Pancreas (tissue), 10 donors: ENCODE measurements around the gene PGAM4. TPM values are rescaled to one million over a fixed set of nuclear protein-coding genes. Genes with fewer than 3 reads are reported as not detected.

Experiments
- ATAC-seq, 4 donors: fragments of 200-7000 bp; cut with Tn5 transposase; one replicate each; pipeline versions ENCODE4 v1.8.0 to v1.9.1; 2020; ENCODE audit warnings: mild to moderate bottlenecking in 4 of 4, moderate library complexity in 4 of 4
- DNase-seq, 6 donors: peaks; one replicate each; pipeline ENCODE4 v3.0.0-alpha.2; 2020
- FAIRE-seq: peaks from 2 replicates; lab custom pipeline; 2012; peaks lifted over from hg19 to GRCh38; lab: Jason Lieb, UNC
- H3K27ac ChIP-seq, 4 donors: fragments of 200-600 bp; sonication (generic); 1 replicate in 3 of 4; 2 replicates in 1 of 4; pipeline versions ENCODE4 v1.5.0 to v1.8.0; 2020
- H3K27me3 ChIP-seq, 4 donors: fragments of 200-600 bp; one replicate each; pipeline ENCODE4 v1.8.0; 2021
- H3K36me3 ChIP-seq, 3 donors: fragments of 200-600 bp; sonication (generic) in 1 of 3; one replicate each; pipeline versions ENCODE4 v1.5.0 to v1.8.0; 2020 to 2021
- H3K4me1 ChIP-seq, 3 donors: fragments of 200-600 bp; one replicate each; pipeline ENCODE4 v1.8.0; 2021
- H3K4me3 ChIP-seq, 4 donors: fragments of 200-600 bp; sonication (generic) in 2 of 4; one replicate each; pipeline versions ENCODE4 v1.5.0 to v1.8.0; 2020 to 2021
- H3K9me3 ChIP-seq, 4 donors: fragments of 200-600 bp; one replicate each; pipeline ENCODE4 v1.8.0; 2021
- WGBS, 2 donors: extraction: QIAGEN DNeasy Blood & Tissue Kit; methylation state at CpG; one replicate each; pipeline ENCODE4 v1.1.7; 2013; 5-methylcytosine and 5-hydroxymethylcytosine counted together
- intact Hi-C, 3 donors: fragments of 100-400 bp; cut with DNase I; formaldehyde crosslinking; loops; one replicate each; pipeline versions ENCODE4 v1.11.1 to v1.14.2; 2022
- polyA plus RNA-seq, 2 donors: library from polyadenylated mRNA; stranded (reverse); fragments of 200-250 nt; gene quantifications; one replicate each; pipeline ENCODE4 v1.2.3, GENCODE V29; 2013
- total RNA-seq, 6 donors: library from RNA; stranded (reverse); fragmentation: NEBNext Ultra II Directional in 4 of 6; extraction: Animal tissue kit (Norgen Biotek cat#: 25700) in 4 of 6; gene quantifications; one replicate each; pipeline versions ENCODE4 v1.2.1 to v1.2.4, GENCODE V29; 2021 to 2023
- TF ChIP-seq, protein P1 (sequence below), 4 donors: fragments of 200-600 bp; sonication (generic) in 3 of 4; IDR thresholded peaks; one replicate each; pipeline versions ENCODE4 v1.5.0 to v1.8.0; 2021; ENCODE audit warnings: antibody characterized with exemption in 4 of 4
- donor health status: healthy with polysubstance abuse.
- donor health status: DM: no; HTN: no; CAD: no; lungs with moderate emphysema.
- donor health status: DM: no; HTN: no; CAD: no.
- donor health status: control.
- donor health status: control.
- donor health status: Bipolar disorder and iron deficiency.
- donor health status: DM: yes; HTN: yes; CAD: no.
- donor health status: DM: no; HTN: no; CAD: no.
- donor health status: DM: no; HTN: no; CAD: no.
- donor health status: DM: yes; HTN: yes; CAD: no.

The PGAM4 gene
- total and polyA plus RNA-seq, 8 donors: not detected

DNA sequence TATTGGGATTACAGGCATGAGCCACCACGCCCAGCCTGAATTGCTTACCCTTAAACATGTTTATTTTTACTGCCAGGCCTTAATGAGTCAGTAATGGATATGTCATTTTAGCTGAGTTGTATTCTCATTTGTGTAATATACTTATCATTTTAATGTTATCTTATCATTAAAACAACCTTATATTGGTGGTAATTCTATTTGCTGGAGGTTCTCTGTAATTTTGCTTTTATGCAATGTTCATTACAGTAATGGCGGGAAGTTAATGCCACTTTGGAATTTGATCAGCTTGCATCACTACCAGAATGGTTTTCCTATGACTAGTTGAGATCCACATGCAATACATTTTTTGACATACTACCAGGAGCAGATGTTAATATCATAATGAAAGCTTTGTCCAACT, 6.3 kb upstream of the PGAM4 start:
- 66 to 94% methylated on average over 2 of the region's 2 CpGs for WGBS, 2 donors

DNA sequence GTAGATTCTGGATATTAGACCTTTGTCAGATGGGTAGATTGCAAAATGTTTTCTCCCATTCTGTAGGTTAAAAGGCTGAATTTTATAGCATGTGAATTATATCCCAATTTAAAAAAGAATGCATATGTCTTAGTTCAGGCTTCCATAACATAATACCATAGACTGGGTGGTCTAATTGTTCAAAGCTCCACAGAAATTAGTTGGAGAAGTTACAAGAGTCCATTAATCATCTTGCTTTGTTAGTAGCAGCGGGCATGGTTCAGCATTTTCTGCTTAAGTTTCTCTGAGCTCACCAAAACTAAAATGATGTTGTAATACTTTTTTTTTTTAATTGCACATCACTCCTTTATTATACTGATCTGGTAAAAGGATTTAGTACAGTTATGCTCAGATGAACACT, 1.8 kb downstream of the PGAM4 start:
- Histone ChIP-seq H3K4me3 (no peak overlapping the region), H3K27me3 (no peaks in the 10 kb centered on the region), H3K27ac (no peak overlapping the region), H3K9me3 (no peaks in the 10 kb centered on the region), H3K36me3 (no peaks in the 10 kb centered on the region), H3K4me1 (no peaks in the 10 kb centered on the region)
- no peak for ATAC-seq
- intact Hi-C loops: no loop called here
- no peak for DNase-seq
- WGBS, 2 donors: 66 to 94% methylated on average over 1 of the region's 1 CpG
- TF ChIP-seq, protein P1, sequence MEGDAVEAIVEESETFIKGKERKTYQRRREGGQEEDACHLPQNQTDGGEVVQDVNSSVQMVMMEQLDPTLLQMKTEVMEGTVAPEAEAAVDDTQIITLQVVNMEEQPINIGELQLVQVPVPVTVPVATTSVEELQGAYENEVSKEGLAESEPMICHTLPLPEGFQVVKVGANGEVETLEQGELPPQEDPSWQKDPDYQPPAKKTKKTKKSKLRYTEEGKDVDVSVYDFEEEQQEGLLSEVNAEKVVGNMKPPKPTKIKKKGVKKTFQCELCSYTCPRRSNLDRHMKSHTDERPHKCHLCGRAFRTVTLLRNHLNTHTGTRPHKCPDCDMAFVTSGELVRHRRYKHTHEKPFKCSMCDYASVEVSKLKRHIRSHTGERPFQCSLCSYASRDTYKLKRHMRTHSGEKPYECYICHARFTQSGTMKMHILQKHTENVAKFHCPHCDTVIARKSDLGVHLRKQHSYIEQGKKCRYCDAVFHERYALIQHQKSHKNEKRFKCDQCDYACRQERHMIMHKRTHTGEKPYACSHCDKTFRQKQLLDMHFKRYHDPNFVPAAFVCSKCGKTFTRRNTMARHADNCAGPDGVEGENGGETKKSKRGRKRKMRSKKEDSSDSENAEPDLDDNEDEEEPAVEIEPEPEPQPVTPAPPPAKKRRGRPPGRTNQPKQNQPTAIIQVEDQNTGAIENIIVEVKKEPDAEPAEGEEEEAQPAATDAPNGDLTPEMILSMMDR (IDR thresholded peaks at IDR 0.05): no peak
- FAIRE-seq: no peak

More for the DNA sequence above, 6.3 kb upstream of the PGAM4 start:
- no peak overlapping the region for H3K4me3 ChIP-seq
- DNase-seq: no peak
- H3K9me3 ChIP-seq: no peaks in the 10 kb centered on the region
- intact Hi-C loops: no loop called here
- no peaks in the 10 kb centered on the region for H3K4me1 ChIP-seq
- FAIRE-seq: no peak
- TF ChIP-seq, protein P1 (IDR thresholded peaks at IDR 0.05): no peak
- ATAC-seq: no peak
- H3K27me3 ChIP-seq: peaks cover 0 to 4% (median 0%) of the 10 kb centered on the region in 4 donors
- H3K27ac ChIP-seq: no peak overlapping the region
- no peaks in the 10 kb centered on the region for H3K36me3 ChIP-seq

DNA sequence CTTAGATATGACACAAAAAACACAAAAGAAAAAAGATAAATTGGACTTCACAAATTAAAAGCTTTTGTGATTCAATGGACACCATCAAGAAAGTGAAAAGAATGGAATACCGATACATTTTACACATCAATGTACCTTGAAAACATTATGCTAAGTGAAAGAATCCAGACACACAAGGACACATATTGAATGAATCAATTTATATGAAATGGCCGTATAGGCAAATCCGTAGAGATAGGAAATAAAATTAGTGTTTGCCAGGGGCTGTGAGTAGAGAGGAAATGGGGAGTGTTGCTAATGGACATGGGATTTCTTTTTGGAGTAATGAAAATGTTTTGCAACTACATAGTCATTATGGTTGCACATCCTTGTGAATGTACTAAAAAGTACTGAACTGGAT, 3.1 kb downstream of the PGAM4 start:
- no peak for DNase-seq
- Histone ChIP-seq H3K4me1 (no peaks in the 10 kb centered on the region), H3K4me3 (no peak overlapping the region), H3K9me3 (no peaks in the 10 kb centered on the region), H3K27me3 (no peaks in the 10 kb centered on the region), H3K36me3 (no peaks in the 10 kb centered on the region), H3K27ac (no peak overlapping the region)
- ATAC-seq: no peak
- no peak for FAIRE-seq
- intact Hi-C loops: no loop called here
- 90 to 97% methylated on average over 3 of the region's 3 CpGs for WGBS, 2 donors
- TF ChIP-seq, protein P1 (IDR thresholded peaks at IDR 0.05): no peak

DNA sequence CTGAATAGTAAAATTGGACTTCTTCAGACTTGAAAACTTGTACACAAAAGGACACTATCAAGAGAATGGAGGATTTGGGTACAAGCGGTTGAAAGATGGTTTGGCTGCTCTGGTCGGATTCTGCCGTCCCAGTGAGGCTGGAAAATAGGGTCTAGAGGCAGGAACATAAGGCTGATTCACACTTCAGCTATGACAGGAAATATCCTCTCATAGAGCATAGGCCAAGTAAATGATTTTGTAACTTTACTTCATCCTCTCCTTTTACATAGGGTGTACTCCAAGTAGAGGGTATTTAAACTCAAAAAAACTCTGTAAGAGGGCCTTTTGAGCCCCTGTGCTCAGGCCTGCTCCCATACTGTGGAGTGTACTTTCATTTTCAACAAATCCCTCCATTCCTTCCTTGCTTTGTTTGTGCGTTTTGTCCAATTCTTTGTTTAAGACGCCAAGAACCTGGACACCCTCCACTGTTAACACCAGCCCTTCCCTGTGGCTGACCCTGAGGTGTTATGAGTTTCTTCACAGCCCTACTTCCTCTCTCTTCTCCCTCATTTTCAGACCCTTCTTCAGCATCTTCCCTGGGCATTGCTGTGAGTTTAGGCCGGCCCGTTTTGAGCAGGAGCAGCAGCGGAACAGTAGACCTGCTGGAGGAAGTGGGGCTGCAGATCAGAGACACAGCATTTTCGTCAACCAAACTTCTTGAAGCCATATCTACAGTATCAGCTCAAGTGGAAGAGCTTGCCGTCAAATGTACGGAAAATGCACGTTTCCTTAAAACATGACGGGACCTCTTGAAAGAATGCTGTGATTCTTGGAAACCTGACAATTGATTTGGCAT, 7.2 kb downstream of the PGAM4 start:
- DNase-seq (no peak), ATAC-seq (no peak), FAIRE-seq (no peak)
- H3K27ac ChIP-seq: no peak overlapping the region
- H3K9me3 ChIP-seq: no peaks in the 10 kb centered on the region
- 71 to 87% methylated on average over 13 of the region's 13 CpGs for WGBS, 2 donors
- no peak overlapping the region for H3K4me3 ChIP-seq
- TF ChIP-seq, protein P1 (IDR thresholded peaks at IDR 0.05): no peak
- H3K4me1 ChIP-seq: no peaks in the 10 kb centered on the region
- intact Hi-C loops: no loop called here
- no peaks in the 10 kb centered on the region for H3K36me3 ChIP-seq
- H3K27me3 ChIP-seq: no peaks in the 10 kb centered on the region

DNA sequence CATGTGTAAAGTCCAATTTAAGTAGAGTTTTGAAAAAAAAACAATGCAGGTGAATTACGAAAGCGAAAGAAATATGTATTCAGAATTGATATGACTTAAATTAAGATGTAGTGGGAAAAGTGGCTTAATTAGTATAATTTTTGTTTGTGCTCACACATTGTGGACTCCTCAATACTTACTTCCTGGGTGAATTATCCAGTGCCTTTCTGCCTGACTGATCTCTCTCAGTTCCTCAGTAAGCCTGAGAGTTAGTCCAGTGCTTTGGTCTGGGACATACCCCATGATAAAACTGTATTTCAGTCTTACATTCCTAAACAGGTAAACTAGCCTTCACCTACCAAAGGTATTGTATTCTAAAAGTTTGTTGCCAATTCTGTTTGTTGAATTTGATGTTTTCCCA, 8.4 kb downstream of the PGAM4 start:
- WGBS, 2 donors: 89 to 91% methylated on average over 2 of the region's 2 CpGs
- Histone ChIP-seq H3K36me3 (no peaks in the 10 kb centered on the region), H3K9me3 (no peaks in the 10 kb centered on the region), H3K27me3 (no peaks in the 10 kb centered on the region), H3K27ac (no peak overlapping the region), H3K4me1 (no peaks in the 10 kb centered on the region), H3K4me3 (no peak overlapping the region)
- intact Hi-C loops: no loop called here
- FAIRE-seq: peak; percentile 89
- DNase-seq: no peak
- TF ChIP-seq, protein P1 (IDR thresholded peaks at IDR 0.05): no peak
- ATAC-seq: no peak
